Measurements from ENCODE around the gene ACTN4.

Gene ACTN4

DNA sequence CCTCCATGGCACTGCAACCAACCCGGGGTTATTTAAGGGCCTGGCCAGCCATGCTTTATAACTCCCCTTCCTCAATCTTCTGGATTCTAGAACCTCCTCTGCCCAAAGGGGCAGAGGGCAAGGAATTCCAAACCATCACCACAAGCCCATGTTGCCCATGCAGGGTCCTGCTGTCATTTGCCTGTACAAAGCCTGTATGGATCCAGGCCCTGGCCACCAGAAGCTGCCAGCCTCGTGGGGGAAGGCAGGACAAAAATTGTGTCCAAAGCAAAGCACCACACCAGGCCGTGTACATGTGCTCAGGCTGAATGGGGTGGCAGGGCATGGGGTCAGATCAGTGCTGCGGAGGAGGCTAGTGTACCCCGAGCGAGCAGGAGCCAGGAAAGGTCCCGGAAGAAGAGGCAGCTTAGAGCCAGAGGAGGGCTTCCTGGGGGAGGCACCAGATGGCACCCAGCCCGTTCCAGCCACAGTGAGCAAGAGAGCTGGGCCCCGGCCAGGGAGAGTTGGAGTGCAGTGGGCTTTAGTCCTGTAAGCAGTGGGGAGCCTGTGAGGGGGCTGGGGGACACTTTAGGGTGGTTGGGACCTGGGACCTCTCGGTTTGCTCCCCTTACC, 61.1 kb downstream of the ACTN4 start:
- no peak for DNase-seq (ENCODE audit: low read depth, low spot score)

DNA sequence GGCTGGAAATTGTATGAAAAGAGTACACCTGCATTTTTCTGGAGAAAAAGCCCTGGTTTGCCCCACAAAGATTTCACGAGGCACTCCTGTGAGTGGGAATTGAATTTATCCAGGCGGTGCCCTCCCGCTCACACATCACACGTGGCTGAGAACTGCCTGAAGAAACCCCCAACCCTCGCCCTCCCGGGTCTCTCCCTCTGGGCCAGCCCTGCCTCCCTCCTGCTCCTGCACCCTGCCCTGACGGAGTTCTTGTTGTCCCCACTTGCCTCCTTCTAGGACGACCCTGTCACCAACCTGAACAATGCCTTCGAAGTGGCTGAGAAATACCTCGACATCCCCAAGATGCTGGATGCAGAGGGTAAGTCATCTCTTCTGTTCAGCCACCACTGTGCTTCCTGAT, 61.7 kb downstream of the ACTN4 start:
- DNase-seq (ENCODE audit: low read depth, low spot score): no peak

DNA sequence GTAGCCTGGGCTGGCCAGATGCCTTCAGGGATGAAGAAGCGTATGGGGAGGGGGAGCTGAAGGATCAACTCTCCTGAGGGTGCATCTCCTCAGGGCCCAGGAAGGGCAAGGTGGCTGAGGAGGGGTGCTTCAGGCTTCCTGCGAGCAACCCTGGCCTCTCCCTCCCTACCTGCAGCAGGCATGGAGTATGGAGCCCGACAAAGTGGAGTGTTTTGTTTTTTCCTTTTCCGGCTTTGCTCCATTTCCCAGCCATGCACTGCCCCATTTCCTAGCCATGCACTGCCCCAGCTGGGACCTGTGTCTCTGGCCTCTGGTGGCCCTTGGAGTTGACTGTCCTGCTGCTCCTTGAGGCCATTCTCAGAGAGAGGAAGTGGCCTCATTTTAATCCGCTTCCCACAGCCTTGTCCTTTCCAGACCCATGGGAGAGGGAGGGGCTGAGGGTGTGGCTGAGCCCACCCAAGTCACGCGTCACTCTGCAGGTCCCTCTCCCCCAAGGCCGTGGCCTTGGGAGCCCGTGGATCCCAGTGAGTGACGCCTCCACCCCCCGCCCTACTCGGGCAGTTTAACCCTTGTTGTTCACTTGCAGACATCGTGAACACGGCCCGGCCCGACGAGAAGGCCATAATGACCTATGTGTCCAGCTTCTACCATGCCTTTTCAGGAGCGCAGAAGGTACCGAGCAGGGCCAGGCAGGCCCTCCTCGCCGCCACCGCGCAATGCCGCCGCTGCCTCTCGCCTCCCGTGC, 62.4 kb downstream of the ACTN4 start:
- DNase-seq (ENCODE audit: low read depth, low spot score): no peak

GRCh38 chr19:38710416-38710702, 62.9 kb downstream of the ACTN4 start:
- DNase-seq (ENCODE audit: low read depth, low spot score): no peak

- no peak for DNase-seq (ENCODE audit: low read depth, low spot score)
Observed at GRCh38 chr19:38710928-38711725, 63.7 kb downstream of the ACTN4 start.

- DNase-seq (ENCODE audit: low read depth, low spot score): no peak
Observed at GRCh38 chr19:38711726-38712153, 64.3 kb downstream of the ACTN4 start.

DNA sequence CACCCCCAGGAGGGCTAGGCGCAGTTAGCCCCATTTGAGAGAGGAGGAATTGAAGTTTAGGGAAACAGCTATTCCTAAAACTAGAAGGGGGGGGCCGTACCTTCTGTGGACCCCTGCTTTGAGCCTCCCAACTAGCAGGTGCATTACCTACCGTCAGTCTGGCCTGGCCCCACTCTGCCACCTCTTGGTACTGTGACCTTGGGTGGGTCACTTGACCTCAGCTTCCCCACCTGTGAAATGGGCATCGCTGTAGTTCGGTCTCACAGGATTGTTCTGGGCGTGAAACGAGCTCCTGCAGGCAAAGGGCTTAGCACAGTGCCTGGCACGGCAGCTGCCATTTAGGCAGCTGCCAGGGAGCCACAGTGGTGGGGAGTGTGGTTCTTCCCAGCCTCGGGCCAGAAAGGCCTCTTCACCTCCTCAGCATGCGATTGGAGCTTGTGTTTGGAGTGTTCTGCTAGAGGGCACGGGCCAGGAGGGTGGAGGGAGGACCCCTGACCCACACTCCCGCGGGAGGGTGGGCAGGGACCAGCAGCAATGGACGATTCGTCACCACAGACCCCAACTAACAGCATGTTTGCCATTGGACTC, 64.8 kb downstream of the ACTN4 start:
- DNase-seq (ENCODE audit: low read depth, low spot score): no peak

- no peak for DNase-seq (ENCODE audit: low read depth, low spot score)
Observed at GRCh38 chr19:38713227-38713649, 65.8 kb downstream of the ACTN4 start.

- no peak for DNase-seq (ENCODE audit: low read depth, low spot score)
Observed at GRCh38 chr19:38713865-38714264, 66.4 kb downstream of the ACTN4 start.

- DNase-seq (ENCODE audit: low read depth, low spot score): no peak
Observed at GRCh38 chr19:38714354-38714778, 66.9 kb downstream of the ACTN4 start.

GRCh38 chr19:38715555-38715954, 68.1 kb downstream of the ACTN4 start:
- no peak for DNase-seq (ENCODE audit: low read depth, low spot score)

- DNase-seq (ENCODE audit: low read depth, low spot score): no peak
Observed at GRCh38 chr19:38717051-38717450, 69.6 kb downstream of the ACTN4 start.

GRCh38 chr19:38717855-38718254, 70.4 kb downstream of the ACTN4 start:
- no peak for DNase-seq (ENCODE audit: low read depth, low spot score)

DNA sequence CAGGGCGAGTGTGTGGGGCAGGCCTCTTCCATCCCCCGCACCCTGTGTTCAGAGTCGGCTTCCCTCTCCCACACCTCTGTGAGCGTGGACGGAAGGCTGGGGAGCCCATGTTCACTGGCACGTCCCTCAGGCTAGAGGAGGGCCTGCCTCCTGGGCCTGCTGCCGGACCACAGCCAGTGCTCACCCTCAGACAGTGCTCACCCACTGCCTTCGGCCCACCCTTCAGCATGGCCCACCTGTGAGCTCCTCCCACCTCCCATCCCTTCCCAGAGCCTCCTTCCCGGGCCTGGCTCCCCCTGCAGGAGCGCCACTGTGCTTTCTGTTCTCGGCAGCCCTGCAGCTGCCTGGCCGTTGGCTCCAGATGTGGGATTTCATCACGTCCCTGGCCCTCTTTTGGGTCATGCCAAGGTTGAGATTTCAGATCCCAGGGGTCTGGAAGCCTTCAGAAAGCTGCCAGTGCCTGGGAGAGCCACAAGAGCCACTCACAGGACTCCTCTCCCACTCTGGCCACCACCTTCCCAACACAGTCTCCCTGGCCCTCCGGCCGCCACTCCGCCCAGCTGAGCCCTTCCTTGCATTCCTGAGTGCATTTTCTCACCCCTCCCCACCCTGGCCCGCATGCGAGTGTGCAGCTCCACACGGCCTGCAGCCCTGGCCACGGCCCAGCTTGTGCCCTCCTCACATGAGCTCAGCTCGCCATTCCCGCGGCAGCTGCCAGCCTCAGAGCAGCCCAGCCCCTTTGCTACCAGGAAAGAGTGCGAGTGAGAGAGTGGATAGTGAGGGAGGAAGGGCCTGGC, 71.5 kb downstream of the ACTN4 start:
- no peak for DNase-seq (ENCODE audit: low read depth, low spot score)

DNA sequence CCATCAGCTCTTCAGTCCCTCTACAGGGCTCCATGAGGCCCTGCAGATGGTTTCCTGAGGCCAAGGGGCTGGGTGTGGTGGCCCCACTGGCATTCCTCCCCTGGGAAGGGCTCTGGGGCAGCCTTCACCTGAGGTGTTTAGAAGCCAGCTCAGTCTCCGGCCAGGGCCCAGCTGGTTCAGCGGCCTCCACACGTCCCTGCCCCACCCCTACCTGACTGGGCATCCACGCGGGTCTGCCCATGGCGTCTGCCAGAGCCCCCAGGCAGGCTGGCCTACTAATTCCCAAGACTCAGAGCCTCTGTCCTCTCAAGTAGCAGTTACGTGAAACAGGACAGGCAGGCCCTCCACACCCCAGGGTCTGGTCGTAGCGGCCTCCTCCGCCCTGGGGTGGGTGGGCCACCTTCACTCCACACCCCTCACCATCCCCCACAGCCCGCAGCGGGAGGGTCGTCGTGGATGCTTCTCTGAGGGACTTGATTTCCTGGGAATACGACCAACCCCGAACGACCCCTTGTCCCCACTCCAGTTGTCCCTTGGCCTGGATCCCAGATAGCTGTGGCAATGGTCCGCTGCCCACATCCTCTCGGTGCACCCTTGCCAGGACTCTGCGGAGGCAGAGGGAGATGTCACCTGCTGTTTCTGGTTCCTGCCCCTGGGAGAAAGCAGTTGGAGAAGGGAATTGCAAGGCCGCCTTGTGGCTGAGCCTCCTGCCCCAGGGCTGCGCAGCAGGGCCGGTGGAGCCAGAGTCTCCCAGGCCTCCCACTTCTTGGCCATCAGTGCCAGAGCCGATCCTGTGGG, 72.5 kb downstream of the ACTN4 start:
- DNase-seq (ENCODE audit: low read depth, low spot score): no peak

DNA sequence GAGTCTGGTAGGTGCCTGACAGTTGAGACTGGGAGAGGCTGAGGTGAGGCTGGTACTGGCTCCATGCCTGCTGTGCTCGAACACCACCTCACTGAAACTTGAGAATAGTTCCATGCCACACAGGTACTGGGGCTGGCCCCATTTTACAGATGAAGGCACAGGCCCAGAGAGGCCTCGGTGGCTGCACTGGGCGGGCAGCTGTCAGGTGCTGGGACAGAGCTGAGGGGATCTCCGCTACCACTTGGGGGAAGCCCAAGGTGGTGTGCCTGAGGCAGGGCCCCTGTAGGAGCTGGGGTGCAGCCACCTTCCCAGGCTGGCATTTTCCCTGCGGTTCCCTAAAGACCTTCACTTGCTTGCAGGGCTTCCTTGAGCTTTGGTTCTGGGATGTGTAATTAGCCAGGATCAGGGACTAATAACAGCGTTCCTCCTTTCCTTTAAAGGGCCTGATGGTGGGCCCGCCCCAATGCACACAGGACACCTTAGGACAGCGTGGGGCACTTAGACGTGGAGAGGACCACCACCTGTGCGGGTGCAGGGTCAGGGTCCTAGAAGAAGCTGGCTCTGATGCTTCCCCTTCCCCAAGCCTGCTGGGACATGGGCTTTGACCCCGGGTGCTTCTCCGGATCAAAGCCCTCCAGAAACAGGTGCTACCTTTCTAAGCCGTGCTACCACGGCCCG, 73.2 kb downstream of the ACTN4 start:
- DNase-seq (ENCODE audit: low read depth, low spot score): no peak

- DNase-seq (ENCODE audit: low read depth, low spot score): no peak
Observed at GRCh38 chr19:38721496-38721895, 74.0 kb downstream of the ACTN4 start.

DNA sequence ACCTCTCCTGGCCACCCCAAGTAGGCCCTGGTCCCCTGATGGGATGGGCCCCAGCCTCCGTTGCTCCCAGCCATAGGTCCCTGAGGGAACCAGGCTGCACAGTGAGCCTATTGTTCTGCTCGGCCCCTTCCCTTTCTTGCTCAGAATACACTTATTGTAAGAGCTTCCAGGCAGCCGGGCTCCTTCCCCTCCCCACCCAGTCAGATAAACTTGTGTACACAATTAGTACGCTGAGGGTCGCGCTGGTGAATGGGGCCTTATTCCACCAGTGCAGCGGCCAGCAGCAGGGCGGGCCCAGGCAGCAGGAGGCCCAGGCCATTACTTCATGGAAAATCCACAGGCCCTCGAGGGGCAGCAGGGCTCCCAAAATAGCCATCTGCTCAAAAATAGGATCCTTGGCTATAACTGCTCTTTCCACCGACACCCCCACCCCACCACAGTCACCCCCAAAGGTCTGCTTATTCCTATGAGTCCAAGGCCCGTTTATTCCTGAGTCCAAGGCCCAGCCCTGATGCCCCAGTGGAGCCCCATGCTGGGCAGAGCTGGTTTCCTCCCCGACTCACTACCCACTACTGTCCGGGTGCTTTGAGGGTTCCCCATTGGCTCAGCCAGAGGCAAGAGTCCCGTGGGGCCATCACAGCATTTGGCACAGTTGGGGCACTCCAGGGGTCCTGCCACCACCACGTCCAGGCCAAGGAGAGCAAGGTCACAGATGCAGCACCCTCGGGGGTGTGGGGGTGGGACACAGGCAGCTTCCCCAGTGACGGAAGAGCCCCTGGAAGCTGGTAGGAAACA, 74.7 kb downstream of the ACTN4 start:
- no peak for DNase-seq (ENCODE audit: low read depth, low spot score)

DNA sequence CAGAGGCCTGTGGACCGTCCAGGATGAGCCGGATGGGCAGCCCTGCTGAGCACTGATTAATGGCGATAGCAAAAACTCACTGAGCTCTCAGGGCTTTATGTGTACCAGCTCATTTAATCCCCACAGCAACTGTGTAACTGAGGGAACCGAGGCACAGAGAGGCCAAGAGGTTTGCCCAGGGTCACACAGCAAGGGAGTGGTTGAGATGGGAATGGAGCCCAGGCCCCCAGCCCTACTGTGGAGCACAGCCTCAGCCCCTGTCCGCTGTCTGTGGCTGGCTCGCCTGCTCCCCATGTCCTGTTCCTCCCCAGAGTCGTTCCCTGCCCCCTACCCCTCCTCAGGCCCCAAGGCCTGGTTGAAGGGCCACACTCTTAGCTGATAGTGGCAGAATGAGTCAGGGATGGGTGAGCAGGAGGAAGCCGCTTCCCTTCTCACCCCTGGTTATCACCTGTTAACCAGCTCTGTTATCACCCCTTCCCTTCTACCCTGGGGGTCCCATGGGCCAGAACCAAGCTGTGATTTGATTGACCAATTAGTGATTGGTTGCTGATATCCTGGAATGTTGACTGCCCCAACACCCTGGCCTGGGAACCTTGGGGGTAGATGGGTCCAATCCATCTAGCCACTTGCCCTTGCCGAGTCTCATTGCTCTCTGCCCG, 75.6 kb downstream of the ACTN4 start:
- DNase-seq (ENCODE audit: low read depth, low spot score): no peak
